ENCODE measurements around the gene ADAMTS12. TPM values are rescaled to one million over a fixed set of nuclear protein-coding genes. Genes with fewer than 3 reads are reported as not detected.

Gene ADAMTS12
- total RNA-seq, 8 experiments from 2014 or later: 0.80 to 42.7 (median 4.0) TPM

GRCh38 chr5:33629999-33630398 lies 261.8 kb downstream of the ADAMTS12 start:
- 0 to 100% (median 89%) methylated on average over 1 to 2 of the region's 2 CpGs for WGBS, 10 experiments
- no peak for ATAC-seq (replicated peaks in 6 of 8)
- in situ Hi-C loops (cut with MboI; ENCODE audit: low pct_unique_long_range_greater_than_20kb in 2 of 9, low sequenced_read_pairs in 9 of 9, unreplicated experiment in 9 of 9): no loop called here
- no peak overlapping the region for H3K4me3 ChIP-seq
- H3K27ac ChIP-seq: no peak overlapping the region
- H3K4me1 ChIP-seq (replicated peaks in 1 of 2): peaks cover 0 to 3% of the 10 kb centered on the region in 2 donors

GRCh38 chr5:33628796-33629195 lies 263.0 kb downstream of the ADAMTS12 start:
- WGBS, 10 experiments: 11 to 100% (median 75%) methylated on average over 1 of the region's 1 CpG; no CpG with 5 or more reads in 3 of the 10 experiments
- in situ Hi-C loops (cut with MboI; ENCODE audit: low pct_unique_long_range_greater_than_20kb in 2 of 9, low sequenced_read_pairs in 9 of 9, unreplicated experiment in 9 of 9): no loop called here
- Histone ChIP-seq H3K4me3 (no peak overlapping the region), H3K4me1 (replicated peaks in 1 of 2) (peaks cover 0 to 3% of the 10 kb centered on the region in 2 donors), H3K27ac (no peak overlapping the region)
- ATAC-seq (replicated peaks in 6 of 8): no peak

GRCh38 chr5:33621514-33621913 lies 270.3 kb downstream of the ADAMTS12 start:
- in situ Hi-C loops (cut with MboI; ENCODE audit: low pct_unique_long_range_greater_than_20kb in 2 of 9, low sequenced_read_pairs in 9 of 9, unreplicated experiment in 9 of 9): no loop called here
- 0 to 80% (median 45%) methylated on average over 1 of the region's 1 CpG; no CpG with 5 or more reads in 4 of the 10 experiments for WGBS, 10 experiments
- peak in 5 of 8 experiments; percentile 73 to 93 (median 82) for ATAC-seq (replicated peaks in 6 of 8)
- H3K4me1 ChIP-seq (replicated peaks in 1 of 2): peaks cover 14 to 35% of the 10 kb centered on the region in 2 donors
- no peak overlapping the region for H3K4me3 ChIP-seq
- peak overlapping the region in 1 of 2 donors; percentile 46 for H3K27ac ChIP-seq

DNA sequence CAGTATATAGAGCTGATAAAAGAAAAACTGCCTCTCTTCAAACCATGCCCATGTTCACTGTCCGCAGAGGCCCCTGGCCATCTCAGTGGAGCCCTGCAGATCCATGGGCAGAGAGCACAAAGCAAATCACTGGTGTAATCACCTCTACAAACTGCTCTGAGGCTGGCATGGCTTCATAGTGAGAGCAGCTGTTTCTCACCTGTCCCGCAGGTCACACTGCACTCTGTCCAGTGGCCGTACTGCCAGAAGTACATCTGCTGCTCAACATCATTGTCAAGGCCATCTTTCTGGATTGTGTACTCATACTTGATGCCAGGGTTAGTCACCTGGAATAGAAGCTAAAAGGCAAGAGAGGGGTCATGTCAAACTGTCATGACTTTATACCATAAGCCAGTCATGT lies 277.8 kb downstream of the ADAMTS12 start:
- in situ Hi-C loops (cut with MboI; ENCODE audit: low pct_unique_long_range_greater_than_20kb in 2 of 9, low sequenced_read_pairs in 9 of 9, unreplicated experiment in 9 of 9): no loop called here
- 40 to 100% (median 87%) methylated on average over 1 to 3 of the region's 3 CpGs; no CpG with 5 or more reads in 4 of the 10 experiments for WGBS, 10 experiments

GRCh38 chr5:33612386-33612785 lies 279.4 kb downstream of the ADAMTS12 start:
- Histone ChIP-seq H3K27ac (no peak overlapping the region), H3K4me3 (no peak overlapping the region), H3K4me1 (replicated peaks in 1 of 2) (peaks cover 11 to 17% of the 10 kb centered on the region in 2 donors)
- 0 to 100% (median 57%) methylated on average over 1 of the region's 1 CpG; no CpG with 5 or more reads in 3 of the 10 experiments for WGBS, 10 experiments
- in situ Hi-C loops (cut with MboI; ENCODE audit: low pct_unique_long_range_greater_than_20kb in 2 of 9, low sequenced_read_pairs in 9 of 9, unreplicated experiment in 9 of 9): no loop called here
- no peak for ATAC-seq (replicated peaks in 6 of 8)

More for the DNA sequence above, 277.8 kb downstream of the ADAMTS12 start:
- Histone ChIP-seq H3K4me1 (replicated peaks in 1 of 2) (peaks cover 11 to 15% of the 10 kb centered on the region in 2 donors), H3K27ac (no peak overlapping the region), H3K4me3 (no peak overlapping the region)
- ATAC-seq (replicated peaks in 6 of 8): no peak

DNA sequence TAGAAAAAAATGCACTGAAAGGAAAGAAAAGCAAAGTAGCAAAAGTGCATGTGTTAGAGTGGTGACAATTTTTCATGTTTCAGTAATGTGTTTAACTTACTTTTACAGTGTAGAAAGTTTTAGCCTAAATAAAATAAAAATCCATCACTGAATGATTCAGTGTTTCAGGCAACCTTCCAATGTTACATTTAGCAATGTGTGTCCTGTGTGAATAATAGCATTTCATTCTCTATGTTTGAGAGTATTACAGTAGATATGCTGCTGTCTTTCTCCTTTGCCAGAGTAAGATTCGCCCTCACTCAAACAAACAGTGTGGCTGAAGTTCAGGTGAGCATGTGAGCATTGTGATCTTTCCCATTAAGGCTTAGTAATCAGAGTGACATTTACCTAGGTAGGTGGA lies 279.9 kb downstream of the ADAMTS12 start:
- Histone ChIP-seq H3K4me1 (replicated peaks in 1 of 2) (peaks cover 8 to 13% of the 10 kb centered on the region in 2 donors), H3K4me3 (no peak overlapping the region), H3K27ac (no peak overlapping the region)
- 50 to 100% (median 85%) methylated on average over 1 of the region's 1 CpG; no CpG with 5 or more reads in 4 of the 10 experiments for WGBS, 10 experiments
- ATAC-seq (replicated peaks in 6 of 8): peak in 2 of 8 experiments; percentile 31 to 46
- in situ Hi-C loops (cut with MboI; ENCODE audit: low pct_unique_long_range_greater_than_20kb in 2 of 9, low sequenced_read_pairs in 9 of 9, unreplicated experiment in 9 of 9): no loop called here

DNA sequence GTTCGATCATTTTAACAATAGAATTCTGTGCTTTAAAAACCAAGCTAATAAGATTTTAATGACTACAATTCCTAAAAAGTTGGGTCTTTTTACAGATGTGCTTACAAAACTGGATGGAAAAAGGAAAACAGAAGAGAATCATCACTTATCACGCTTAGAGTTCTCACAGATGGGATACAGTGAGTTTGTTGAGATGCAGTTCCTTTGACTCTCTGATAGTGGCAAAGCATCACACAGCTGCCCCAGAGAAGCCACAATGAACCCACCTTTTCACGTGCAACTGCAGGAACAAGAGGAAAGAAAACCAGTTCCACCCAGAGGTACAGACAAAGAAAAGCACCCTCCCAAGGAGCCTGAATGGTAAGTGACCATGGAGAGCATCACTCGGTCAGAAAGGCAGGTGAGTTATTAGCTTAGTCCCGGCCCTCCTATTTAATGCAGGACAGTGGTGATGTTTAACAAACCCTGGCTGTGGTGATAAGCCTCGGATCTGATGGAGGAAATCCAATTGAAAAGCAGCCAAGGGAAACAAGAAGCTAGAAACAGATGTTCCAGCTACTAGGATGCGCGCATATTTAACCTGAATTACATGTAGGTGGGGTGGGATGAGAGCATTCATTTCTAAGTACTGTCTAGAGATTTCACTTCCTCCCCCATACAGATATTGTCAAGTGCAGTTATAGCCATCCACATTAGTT lies 283.3 kb downstream of the ADAMTS12 start:
- ATAC-seq (replicated peaks in 6 of 8): peak in 7 of 8 experiments; percentile 22 to 79 (median 34)
- H3K4me3 ChIP-seq: no peak overlapping the region
- WGBS, 10 experiments: 36 to 100% (median 75%) methylated on average over 2 to 8 of the region's 8 CpGs; no CpG with 5 or more reads in 2 of the 10 experiments
- in situ Hi-C loops (cut with MboI; ENCODE audit: low pct_unique_long_range_greater_than_20kb in 2 of 9, low sequenced_read_pairs in 9 of 9, unreplicated experiment in 9 of 9): no loop called here
- peak overlapping the region in 1 of 2 donors; percentile 44 for H3K27ac ChIP-seq
- H3K4me1 ChIP-seq (replicated peaks in 1 of 2): peaks cover 4 to 7% of the 10 kb centered on the region in 2 donors

GRCh38 chr5:33604503-33604902 lies 287.3 kb downstream of the ADAMTS12 start:
- Histone ChIP-seq H3K4me1 (replicated peaks in 1 of 2) (peaks cover 9 to 20% of the 10 kb centered on the region in 2 donors), H3K4me3 (no peak overlapping the region), H3K27ac (no peak overlapping the region)
- in situ Hi-C loops (cut with MboI; ENCODE audit: low pct_unique_long_range_greater_than_20kb in 2 of 9, low sequenced_read_pairs in 9 of 9, unreplicated experiment in 9 of 9): no loop called here
- WGBS, 10 experiments: 83 to 100% (median 98%) methylated on average over 1 to 2 of the region's 2 CpGs; no CpG with 5 or more reads in 4 of the 10 experiments
- ATAC-seq (replicated peaks in 6 of 8): no peak

DNA sequence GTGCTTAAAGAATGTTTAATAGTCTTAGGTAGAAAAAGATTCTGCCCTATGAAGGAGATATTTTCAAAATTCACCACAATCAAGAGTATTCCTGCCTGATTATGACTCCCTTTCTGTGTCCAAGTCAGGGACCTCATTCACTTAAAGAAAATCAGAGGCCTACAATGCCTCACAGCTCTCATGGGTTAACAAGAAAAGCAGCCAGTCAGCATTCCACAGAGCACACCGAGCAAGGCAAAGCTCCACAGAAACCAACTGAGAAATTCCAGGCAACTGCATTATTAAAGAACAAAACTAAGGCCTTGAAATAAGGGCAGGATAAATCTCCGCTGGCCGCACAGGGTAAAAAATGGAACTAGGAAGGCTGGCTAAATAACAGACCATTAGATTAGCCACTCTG lies 289.9 kb downstream of the ADAMTS12 start:
- Histone ChIP-seq H3K4me3 (no peak overlapping the region), H3K4me1 (replicated peaks in 1 of 2) (peaks cover 8 to 20% of the 10 kb centered on the region in 2 donors), H3K27ac (no peak overlapping the region)
- in situ Hi-C loops (cut with MboI; ENCODE audit: low pct_unique_long_range_greater_than_20kb in 2 of 9, low sequenced_read_pairs in 9 of 9, unreplicated experiment in 9 of 9): no loop called here
- 59 to 100% (median 70%) methylated on average over 2 to 3 of the region's 3 CpGs; no CpG with 5 or more reads in 4 of the 10 experiments for WGBS, 10 experiments
- ATAC-seq (replicated peaks in 6 of 8): peak in 3 of 8 experiments; percentile 49 to 93 (median 68)

- in situ Hi-C loops (cut with MboI; ENCODE audit: low pct_unique_long_range_greater_than_20kb in 2 of 9, low sequenced_read_pairs in 9 of 9, unreplicated experiment in 9 of 9): no loop called here
- 0 to 89% (median 69%) methylated on average over 1 to 3 of the region's 4 CpGs; no CpG with 5 or more reads in 1 of the 10 experiments for WGBS, 10 experiments
- ATAC-seq (replicated peaks in 6 of 8): no peak
- Histone ChIP-seq H3K4me1 (replicated peaks in 1 of 2) (peaks cover 3 to 15% of the 10 kb centered on the region in 2 donors), H3K27ac (no peak overlapping the region), H3K4me3 (no peak overlapping the region)
These were observed 296.5 kb downstream of the ADAMTS12 start for GRCh38 chr5:33595303-33595702.

DNA sequence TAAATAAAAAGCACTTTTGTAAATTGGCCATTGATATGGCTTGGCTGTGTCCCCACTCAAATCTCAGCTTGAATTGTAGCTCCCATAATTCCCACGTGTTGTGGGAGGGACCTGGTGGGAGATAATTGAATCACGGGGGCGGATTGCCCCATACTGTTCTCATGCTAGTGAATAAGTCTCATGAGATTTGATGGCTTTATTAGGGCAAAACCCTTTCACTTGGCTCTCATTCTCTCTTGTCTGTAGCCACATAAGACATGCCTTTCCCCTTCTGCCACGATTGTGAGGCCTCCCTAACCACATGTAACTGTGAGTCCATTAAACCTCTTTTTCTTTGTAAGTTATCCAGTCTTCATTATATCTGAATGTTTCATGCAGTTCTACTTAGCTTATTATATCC lies 297.8 kb downstream of the ADAMTS12 start:
- no peak overlapping the region for H3K27ac ChIP-seq
- no peak for ATAC-seq (replicated peaks in 6 of 8)
- peaks cover 0 to 2% of the 10 kb centered on the region in 2 donors for H3K4me1 ChIP-seq (replicated peaks in 1 of 2)
- whole genome bisulfite sequencing, 10 experiments: 47 to 94% (median 77%) methylated on average over 1 to 4 of the region's 4 CpGs; no CpG with 5 or more reads in 2 of the 10 experiments
- in situ Hi-C loops (cut with MboI; ENCODE audit: low pct_unique_long_range_greater_than_20kb in 2 of 9, low sequenced_read_pairs in 9 of 9, unreplicated experiment in 9 of 9): no loop called here
- H3K4me3 ChIP-seq: no peak overlapping the region

DNA sequence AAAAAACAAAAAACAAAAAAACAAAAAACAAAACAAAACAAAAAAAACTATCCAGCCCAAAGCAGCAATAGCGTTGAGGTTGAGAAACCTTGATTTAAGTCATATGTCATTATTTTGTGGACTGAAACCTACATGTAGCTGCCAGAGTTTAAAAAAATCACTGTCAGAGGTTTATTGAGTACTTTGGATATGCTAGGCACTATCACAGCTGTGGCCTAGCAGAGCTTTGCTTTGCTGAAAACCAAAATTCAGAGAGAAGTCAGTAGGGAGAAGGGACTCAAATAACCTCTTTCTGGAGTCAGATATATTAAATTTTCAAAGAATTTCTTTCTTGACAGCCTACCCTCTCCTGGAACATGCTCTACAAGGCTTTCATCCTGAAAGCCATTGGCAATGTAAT lies 299.5 kb downstream of the ADAMTS12 start:
- Histone ChIP-seq H3K4me3 (no peak overlapping the region), H3K27ac (no peak overlapping the region), H3K4me1 (replicated peaks in 1 of 2) (no peaks in the 10 kb centered on the region)
- no peak for ATAC-seq (replicated peaks in 6 of 8)
- WGBS, 10 experiments: 79 to 100% (median 100%) methylated on average over 1 of the region's 1 CpG; no CpG with 5 or more reads in 2 of the 10 experiments
- in situ Hi-C loops (cut with MboI; ENCODE audit: low pct_unique_long_range_greater_than_20kb in 2 of 9, low sequenced_read_pairs in 9 of 9, unreplicated experiment in 9 of 9): no loop called here

DNA sequence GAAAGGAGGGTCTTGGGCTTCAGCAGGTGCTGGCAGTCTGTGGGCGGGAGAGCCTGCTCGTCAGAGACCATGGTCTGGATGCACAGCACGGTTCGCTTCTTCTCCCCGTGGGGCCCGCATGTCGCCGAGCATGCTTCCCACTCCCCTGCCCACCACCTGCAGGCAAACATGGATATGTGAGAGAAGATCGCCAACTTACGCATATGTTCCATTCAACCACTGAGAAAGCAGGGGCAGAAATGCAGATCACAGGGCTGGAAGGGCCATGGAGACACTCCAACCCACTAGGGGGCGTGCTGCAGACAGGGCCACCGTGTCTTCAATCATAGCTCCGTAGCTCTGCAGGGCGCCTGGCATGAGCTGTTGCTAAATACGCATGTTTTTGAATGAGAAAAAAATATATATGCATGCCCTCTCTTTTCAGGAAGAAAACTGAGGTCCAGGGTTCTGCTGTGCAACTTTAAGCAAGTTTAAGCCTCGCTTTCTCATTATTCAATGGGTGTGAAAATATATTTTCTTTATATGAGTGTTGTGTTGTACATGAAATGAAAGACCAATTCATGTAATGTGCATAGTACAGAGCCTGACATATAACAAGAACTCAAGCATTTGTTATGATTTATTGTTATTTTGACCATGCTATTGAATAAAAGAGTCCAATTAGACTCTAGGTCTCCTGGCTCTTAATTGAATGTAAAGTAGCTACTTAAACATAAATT lies 303.0 kb downstream of the ADAMTS12 start:
- 20 to 100% (median 84%) methylated on average over 1 to 10 of the region's 16 CpGs for WGBS, 10 experiments
- Histone ChIP-seq H3K27ac (no peak overlapping the region), H3K4me1 (replicated peaks in 1 of 2) (no peaks in the 10 kb centered on the region), H3K4me3 (no peak overlapping the region)
- in situ Hi-C loops (cut with MboI; ENCODE audit: low pct_unique_long_range_greater_than_20kb in 2 of 9, low sequenced_read_pairs in 9 of 9, unreplicated experiment in 9 of 9): no loop called here
- ATAC-seq (replicated peaks in 6 of 8): peak in 1 of 8 experiments; percentile 24

Data from motor neuron (in vitro differentiated cells).